ENCODE results near the gene PROK2.

The PROK2 gene

DNA sequence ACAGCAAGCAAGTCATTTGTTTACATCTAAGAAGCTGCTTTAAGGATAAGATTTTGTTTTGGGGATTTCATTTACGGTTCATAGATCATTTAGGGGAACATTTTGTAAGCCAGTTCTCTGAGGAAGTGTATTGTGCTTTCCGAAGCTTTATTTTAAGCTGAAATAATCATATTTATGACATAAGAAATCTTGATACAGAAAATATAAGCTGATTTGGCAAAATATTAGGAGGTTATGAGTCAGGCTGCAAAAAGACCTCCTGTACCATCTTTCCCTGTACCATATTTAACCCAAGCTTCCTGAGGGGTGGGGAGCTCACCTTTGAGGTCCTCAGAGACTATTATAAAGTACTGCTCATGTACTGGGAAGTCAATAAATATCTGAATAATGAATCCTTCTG lies 51.6 kb downstream of the PROK2 start:
- no peak for DNase-seq

DNA sequence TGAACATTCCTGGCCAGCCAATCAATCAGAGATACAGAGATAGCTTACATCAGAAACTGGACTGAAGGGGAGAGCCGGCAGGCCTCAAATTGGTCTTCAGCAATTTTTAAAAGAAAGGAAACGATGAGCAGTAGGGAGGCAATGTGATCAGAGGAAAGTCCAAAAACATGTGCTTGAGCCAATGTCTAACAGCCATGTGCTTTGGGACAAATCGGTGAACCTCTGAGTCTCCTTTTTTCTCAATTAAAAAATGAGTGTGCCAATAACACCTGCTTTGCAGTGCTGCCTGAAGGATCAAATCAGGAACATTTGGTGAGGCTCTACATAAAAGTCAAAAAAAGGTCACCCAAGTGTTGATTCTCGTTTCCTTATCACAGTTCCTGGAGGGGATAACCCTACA lies 52.3 kb downstream of the PROK2 start:
- no peak for DNase-seq

DNA sequence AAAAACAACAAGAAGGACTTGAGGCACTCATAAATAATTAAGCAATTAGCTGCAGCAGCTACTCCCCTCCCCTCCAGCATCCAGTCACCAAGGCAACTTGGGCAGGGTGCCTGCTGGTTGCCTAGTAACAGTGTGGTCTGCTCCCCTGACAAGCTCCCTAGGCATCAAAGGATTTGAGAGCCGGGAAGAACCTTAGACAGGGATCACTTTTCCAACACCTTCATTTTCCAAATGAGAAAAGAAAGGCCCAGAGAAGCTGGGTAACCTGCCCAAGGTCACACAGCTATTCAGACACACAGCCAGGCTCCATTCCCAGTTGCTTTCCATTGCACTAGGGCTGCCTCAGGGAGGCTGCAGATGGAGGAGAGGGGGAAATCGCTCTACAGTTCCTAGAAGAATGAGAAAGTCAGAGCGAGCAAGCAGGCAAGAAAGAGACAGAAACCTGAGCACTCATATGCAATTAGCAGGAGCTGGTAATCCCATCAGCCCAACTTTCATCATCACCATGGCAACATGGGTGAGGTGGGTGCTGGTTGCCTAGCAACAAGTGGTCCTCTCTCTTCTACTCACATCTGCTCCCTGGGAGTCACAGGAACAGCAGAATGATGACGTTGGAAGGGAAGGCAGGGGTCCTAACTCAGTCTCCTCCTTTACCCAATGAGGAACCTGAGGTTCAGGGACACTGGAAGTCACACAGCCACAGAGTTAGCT lies 56.2 kb downstream of the PROK2 start:
- no peak for DNase-seq

DNA sequence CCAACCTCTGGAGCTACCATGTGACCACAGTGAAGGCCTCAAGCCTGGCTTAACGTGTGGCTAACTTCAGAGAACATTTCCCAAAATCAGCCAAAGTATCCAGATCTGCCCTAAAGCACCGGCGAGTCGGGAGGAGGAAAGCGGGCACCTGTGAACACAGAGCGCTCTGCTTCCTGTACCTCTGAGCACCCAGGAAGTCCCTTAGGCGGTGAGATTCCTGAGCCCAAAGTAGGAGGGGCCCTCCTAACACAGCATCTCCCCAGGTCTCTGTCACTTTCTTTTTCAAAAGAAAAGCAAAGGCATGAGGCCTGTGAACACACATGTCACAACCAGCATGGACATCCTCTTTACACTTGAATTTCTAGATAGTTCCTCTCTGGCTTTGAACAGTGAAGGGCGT lies 58.8 kb downstream of the PROK2 start:
- DNase-seq, result no peak

DNA sequence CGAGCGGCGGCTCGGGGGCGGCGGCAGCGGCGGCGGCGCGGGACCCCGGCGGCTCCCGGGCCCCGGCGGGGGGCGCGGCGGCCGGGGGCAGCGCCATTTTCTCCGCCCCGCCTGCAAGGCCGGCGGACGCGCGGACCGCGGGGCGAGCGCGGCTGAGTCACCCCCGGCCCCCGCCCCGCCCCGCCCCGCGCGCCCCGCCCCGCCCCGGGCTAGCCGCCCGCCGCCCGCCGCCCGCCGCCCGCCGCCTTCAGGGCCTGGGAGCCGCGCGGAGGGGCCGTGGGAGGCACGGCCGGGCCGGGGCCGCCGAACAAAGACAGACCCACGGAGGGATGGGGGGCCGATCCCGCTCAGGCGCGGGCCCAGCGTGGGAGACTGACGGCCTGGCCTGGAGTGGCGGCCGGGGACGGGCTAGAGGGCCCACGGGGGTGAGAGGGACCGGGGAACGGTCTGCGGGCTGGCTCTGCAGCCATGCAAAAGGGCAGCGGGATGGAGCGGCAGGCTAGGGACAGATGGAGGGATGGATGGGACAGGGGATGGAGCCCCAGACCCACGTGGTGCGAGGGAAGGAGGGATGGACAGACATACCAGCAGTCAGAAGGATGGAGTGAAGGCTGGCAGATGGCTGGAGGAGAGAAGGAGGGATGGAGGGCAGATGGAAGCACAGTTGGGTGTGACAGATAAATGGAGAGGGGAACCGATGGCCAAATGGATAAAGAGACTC lies 59.5 kb downstream of the PROK2 start, which contains the start of gene EIF4E3:
Gene EIF4E3, minus strand, starts transcription at position 132 of the 721 bp plus-strand sequence. Its CDS starts 35 bp downstream, at position 97.
- no peak for DNase-seq

DNA sequence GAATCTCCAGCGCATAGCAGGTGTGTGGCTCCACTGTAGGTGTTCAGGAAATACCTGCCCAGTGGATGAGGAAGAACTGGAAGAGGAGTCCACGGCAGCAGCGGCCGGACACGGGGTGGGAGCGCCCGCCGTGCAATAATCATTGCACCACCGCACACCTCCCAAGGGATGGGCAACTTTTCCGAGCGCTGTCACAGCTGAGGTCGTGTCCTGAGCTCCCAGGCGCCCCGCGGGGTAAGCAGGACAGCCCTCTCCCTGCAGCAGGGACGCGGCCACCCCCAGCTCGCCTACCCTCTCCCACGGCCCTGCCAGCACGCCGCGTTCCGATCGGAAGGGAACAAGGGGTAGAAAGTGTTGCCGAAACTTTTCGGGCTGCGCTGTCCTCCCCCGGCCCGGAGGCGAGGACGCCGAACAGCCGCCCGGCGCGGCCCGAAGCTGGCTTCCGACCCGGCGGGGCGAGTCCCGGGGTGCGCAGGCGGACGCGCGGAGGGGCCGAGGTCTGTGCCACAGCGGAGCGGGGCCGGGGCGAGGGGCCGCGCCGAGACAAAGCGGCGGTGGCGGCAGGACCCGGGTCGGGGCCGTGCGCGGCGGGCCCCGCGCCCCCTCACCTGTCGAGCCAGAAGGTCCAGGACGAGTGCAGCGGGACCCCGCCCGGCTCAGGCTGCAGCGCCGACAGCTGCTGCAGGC lies 60.2 kb downstream of the PROK2 start:
- DNase-seq, result no peak

DNA sequence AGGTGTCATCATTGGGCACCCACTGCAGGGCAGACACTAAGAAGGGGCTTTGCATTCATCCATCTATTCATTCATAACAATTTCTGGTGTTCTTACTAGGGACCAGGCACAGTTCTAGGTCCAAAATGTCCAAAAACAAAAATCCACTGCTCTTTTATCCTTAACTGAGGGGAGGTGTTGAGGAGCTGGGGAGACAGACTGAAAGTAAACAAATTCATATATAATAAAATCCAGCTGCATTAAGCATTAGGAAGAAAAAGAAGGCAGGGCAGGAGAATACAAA lies 60.8 kb downstream of the PROK2 start:
- no peak for DNase-seq

DNA sequence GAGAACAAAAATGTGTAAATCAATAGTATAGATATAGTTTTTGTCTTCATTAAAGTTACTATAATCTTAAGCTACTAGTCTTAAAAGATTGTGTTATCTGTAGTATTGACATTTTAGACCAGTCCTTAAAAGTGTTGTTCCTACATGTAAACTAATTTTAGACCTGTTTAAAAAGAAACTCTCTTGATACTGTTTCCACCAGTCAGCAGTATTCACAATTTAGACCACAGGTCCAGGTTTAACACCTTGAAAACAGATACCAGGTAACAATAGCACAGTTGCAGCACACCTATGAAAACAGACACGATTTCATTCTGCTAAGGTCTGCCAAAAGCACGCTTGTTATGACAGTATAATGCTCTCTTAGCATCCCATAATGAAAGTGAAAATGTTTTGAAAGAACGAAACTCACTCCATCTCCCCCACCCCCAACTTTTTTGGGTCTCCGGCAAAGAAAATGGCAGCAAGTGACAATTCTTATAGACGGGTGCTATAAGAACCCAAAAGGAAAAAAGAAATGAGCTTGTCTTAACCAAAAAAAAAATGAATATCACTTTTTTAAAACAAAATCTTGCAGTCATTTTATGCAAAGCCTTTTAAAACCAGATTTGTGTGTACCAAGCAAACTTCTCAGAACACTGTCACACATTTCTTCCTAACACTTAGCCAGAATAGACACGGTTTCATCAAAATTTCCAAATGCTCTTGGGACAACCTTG lies 61.3 kb downstream of the PROK2 start:
- no peak for DNase-seq

DNA sequence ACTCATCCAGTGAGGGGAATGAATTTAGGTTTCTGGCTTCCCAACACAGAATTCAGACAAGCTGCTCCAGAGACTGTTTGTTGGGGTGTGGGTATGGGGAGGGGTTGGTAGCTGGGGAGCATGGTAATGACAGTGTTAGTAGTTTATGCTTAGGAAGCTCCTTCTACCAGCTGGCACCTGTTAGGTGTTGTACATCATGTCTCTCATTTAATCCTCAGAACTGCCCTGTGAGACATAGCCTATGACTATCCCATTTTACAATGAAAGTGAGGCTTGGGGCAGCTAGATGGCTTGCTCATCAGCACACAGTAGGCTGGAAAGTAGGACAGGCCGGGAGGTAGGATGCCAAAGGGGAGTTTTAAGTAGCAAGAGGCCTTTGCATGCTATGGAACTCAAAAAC lies 62.3 kb downstream of the PROK2 start:
- no peak for DNase-seq

Measured in NCI-H2081 treated with DMSO at 0.1 percent for 48 hours (cell line).